Muscle of leg (tissue), 11 donors: ENCODE results near the gene TMEM144. TPM values are rescaled to one million over a fixed set of nuclear protein-coding genes. Genes with fewer than 3 reads are reported as not detected.
A peak's percentile ranks its signal among the peaks of the same experiment; 100 is the strongest.

Experiments
- DNase-seq: peaks from one replicate; pipeline ENCODE4 v3.0.0; 2013
- H3K27ac ChIP-seq: one replicate; pipeline ENCODE4 v1.5.1; 2013; ENCODE audit warnings: mild to moderate bottlenecking, low read length, control low read depth
- H3K27me3 ChIP-seq: one replicate; pipeline ENCODE4 v1.6.1; 2013; ENCODE audit warnings: low read length; ENCODE audit not compliant: control insufficient read depth, insufficient read depth
- H3K36me3 ChIP-seq: one replicate; pipeline ENCODE4 v1.6.1; 2013; ENCODE audit warnings: low read length; ENCODE audit not compliant: control insufficient read depth, insufficient read depth
- H3K4me1 ChIP-seq: one replicate; pipeline ENCODE4 v1.6.1; 2013; ENCODE audit warnings: low read length; ENCODE audit not compliant: control insufficient read depth, insufficient read depth
- H3K4me3 ChIP-seq: one replicate; pipeline ENCODE4 v1.5.1; 2013; ENCODE audit warnings: low read length, control low read depth
- H3K9me3 ChIP-seq: replicated peaks from 2 replicates; pipeline ENCODE4 v1.6.1; 2013; ENCODE audit warnings: low read depth, low read length; ENCODE audit not compliant: control insufficient read depth
- WGBS: methylation state at CpG from one replicate; pipeline ENCODE4 v1.1.5; 2013; ENCODE audit warnings: missing lambda C conversion rate; ENCODE audit not compliant: insufficient coverage; 5-methylcytosine and 5-hydroxymethylcytosine counted together
- polyA plus RNA-seq, 8 donors: library from polyadenylated mRNA; unstranded; fragments of 120-200 nt; gene quantifications; one replicate each; pipeline versions ENCODE4 v1.2.1 to v1.2.3, GENCODE V29; 2013; ENCODE audit warnings: inconsistent platforms in 1 of 8, low replicate concordance in 1 of 8; ENCODE audit not compliant: insufficient read length in 8 of 8, insufficient read depth in 1 of 8
- total RNA-seq: library from RNA; stranded (reverse); fragments of 120-200 nt; gene quantifications from one replicate; pipeline ENCODE4 v1.2.4, GENCODE V29; 2013

TMEM144 gene
- total and polyA plus RNA-seq, 9 donors, result 1.2 to 6.1 (median 2.3) TPM

DNA sequence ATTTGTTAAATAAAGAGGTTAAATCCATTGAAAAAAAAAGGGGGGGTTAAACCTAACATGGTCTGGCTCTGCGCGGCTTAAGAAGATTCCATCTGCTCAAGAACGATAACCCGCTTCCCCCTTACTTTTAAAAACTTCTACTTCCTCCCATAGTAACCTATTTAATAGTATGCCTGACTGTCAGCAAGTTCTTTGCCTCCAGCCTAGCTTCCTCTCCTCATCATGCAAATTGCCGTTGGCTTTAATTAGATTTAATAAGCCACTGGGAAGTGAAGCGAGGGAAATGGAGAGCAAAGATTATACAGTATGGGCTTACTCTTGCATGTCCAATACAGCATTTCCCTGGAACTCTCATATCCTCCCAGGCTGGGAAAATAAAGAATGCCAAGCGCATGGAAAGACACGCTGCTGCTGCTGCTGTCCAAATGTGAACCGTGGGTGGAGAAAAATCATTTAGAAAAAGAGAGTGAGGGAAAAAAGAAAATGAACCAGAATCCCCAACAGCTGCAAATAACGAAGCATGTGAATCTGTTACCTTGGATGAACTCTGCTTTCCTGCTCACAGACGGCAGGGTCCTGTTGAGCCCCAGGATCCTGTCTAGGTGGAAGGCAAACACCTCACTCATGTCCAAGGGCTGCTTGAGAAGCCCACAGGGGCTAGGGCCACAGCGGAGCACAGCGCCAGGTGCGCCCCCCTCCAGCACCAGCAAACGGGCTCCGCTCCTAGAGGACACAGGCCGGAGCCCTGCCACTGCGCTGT is 40.2 kb upstream of the TMEM144 start:
- no peaks in the 10 kb centered on the region for H3K27me3 ChIP-seq
- no peaks in the 10 kb centered on the region for H3K9me3 ChIP-seq
- peak overlapping the region; percentile 86 for H3K27ac ChIP-seq
- peak; percentile 96 for DNase-seq
- peaks cover 12% of the 10 kb centered on the region for H3K4me1 ChIP-seq
- 28% methylated on average over 11 of the region's 18 CpGs for WGBS
- H3K36me3 ChIP-seq, result no peaks in the 10 kb centered on the region
- peak overlapping the region; percentile 39 for H3K4me3 ChIP-seq

DNA sequence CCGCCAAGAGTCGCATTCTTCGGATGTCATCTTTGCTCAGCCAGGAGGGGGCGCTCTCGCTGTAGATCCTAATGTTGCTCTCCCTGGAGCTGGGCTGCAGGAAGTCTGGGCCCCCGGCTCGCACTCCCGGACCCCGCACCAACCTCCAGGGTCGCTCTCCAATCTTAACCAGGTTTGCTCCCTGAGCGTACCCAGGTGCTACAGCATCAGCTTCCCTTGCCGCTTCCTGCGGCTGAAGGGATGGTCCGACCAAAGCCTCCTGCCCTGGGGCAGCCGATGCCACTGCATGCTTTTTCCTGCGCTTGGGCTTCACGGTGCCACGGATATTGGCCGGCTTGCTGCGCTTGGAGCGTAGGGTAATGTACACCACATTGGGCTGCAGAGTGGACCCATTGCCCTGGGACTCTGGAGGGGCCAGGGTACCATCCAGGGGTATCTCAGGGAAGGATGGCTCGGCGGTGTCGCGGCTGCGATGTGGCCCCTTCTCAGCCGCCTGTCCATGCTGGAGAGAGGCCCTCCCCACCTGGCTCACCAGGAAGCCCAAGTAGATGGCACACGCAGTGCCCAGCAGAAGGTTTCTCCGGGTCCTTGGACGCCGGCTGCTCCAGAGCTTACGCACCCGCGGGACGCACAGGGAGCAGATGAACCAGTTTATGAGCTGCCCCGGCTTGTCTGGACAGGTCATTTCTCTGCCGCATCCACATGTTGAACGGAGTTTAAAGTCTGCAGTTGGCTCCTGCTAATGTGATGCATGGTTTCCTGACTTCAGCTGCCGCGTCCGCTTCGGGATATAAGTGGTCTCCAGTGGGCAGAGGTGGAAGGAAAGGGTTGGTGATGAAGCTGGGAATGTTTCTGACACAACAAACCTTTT is 39.4 kb upstream of the TMEM144 start:
- peak; percentile 68 for DNase-seq
- no peaks in the 10 kb centered on the region for H3K36me3 ChIP-seq
- H3K9me3 ChIP-seq, result no peaks in the 10 kb centered on the region
- peak overlapping the region; percentile 86 for H3K27ac ChIP-seq
- H3K27me3 ChIP-seq, result no peaks in the 10 kb centered on the region
- WGBS, result 64% methylated on average over 37 of the region's 42 CpGs
- H3K4me3 ChIP-seq, result peak overlapping the region; percentile 39
- H3K4me1 ChIP-seq, result peaks cover 12% of the 10 kb centered on the region

DNA sequence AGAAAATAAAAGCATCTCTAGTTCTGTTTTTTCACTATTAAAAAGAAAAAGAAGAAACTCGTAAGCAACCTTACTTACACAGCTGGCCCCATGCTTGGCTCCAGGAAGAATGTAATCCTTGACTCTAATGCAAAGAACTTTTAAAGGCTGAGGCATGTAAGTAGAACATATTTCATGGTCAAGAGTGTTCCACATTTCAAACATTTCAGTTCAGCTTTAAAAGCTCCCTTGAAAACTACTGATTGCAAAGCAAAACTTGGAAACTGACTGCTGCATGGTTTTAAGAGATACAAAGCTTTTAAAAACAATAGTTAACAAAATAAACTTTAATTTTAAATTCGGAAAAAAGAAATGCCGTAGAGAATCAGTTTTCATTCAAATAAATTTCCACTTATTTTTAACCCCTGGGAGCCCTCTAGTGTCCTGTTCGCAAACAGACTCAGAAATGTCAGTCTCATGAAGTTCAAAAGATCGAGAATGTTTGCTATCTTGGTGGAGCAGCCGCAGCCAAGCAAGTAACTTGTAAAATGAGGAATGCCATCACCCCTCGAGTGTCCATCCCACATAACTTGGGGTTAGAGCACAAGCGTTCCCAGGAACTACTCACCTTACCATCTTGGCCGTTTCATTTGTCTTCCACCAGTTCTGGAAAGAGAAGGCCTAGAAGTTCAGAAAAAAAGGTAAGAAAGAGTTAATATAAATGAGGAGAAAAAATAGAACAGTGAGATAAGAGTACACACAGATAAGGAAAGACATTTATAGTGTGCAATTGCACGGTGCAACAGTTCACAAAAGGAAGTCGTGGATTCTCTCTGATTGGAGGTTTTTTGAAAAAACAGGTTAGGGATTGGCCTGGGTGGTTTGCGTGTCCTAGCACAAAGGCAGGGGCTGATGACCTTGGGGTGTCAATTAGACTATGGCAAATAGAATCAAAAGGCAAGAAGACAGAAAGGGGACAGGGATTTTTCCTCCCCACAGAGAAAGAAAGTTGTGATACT is 37.7 kb upstream of the TMEM144 start, which contains the start of gene GASK1B:
GASK1B (minus strand) TSS at position 765 of the 998 bp plus-strand sequence. CDS start 1,650 bp downstream, outside the sequence.
- Histone ChIP-seq H3K36me3 (no peaks in the 10 kb centered on the region), H3K9me3 (no peaks in the 10 kb centered on the region), H3K27ac (peak within 1 kb of the TSS; percentile 86), H3K4me1 (peaks cover 12% of the 10 kb centered on the region), H3K4me3 (peak within 1 kb of the TSS; percentile 39), H3K27me3 (no peaks in the 10 kb centered on the region)
- 25% methylated on average over 5 of the region's 12 CpGs for WGBS
- peak; percentile 82 for DNase-seq

GRCh38 chr4:158176108-158176507 is 34.2 kb upstream of the TMEM144 start:
- no CpG with 5 or more reads among the region's 2 CpGs for WGBS
- Histone ChIP-seq H3K36me3 (no peaks in the 10 kb centered on the region), H3K27me3 (no peaks in the 10 kb centered on the region), H3K9me3 (no peaks in the 10 kb centered on the region), H3K27ac (no peak overlapping the region), H3K4me1 (peaks cover 4% of the 10 kb centered on the region), H3K4me3 (no peak overlapping the region)
- DNase-seq, result no peak

DNA sequence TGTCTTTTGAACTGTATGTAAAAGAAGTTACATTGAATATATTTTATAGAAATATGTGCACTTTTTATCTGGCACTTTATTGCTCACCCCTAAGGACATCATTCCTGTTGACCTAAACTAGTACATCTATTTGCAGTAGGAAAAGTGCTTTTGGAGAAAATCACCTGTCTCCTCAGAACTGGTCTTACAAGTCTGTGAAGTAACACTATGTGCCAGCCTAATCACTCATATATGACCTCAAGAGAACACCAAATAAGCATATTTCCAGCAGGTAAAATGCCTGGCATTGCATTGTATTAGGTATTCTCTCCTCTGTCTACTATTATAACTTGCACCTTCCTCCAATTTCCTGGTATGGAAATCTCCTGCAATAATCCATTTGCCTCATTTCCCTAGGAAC is 33.5 kb upstream of the TMEM144 start:
- Histone ChIP-seq H3K4me1 (peaks cover 2% of the 10 kb centered on the region), H3K9me3 (no peaks in the 10 kb centered on the region), H3K4me3 (no peak overlapping the region), H3K27ac (no peak overlapping the region), H3K27me3 (no peaks in the 10 kb centered on the region), H3K36me3 (no peaks in the 10 kb centered on the region)
- DNase-seq, result no peak

DNA sequence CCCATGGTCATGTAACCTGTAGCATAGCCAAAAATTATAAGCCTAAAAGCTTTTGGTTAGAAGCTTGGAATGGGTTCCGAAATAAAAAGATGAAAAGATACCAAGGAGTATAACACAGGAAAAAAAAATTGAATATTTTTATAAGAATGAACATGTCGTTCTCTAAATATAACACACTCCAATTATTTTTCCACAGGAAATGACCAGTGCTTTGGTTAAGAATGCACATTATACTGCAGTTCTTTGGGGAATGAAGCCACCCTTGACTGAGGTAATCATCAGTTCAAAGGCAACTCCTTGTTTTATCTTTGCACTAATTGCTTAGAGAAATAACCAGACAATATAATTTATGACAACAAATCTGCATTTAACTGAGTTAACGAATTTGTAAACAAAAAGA is 30.8 kb upstream of the TMEM144 start:
- Histone ChIP-seq H3K4me1 (no peaks in the 10 kb centered on the region), H3K27me3 (no peaks in the 10 kb centered on the region), H3K27ac (no peak overlapping the region), H3K36me3 (no peaks in the 10 kb centered on the region), H3K4me3 (no peak overlapping the region), H3K9me3 (no peaks in the 10 kb centered on the region)
- no peak for DNase-seq
- whole genome bisulfite sequencing, result no CpG with 5 or more reads among the region's 3 CpGs

GRCh38 chr4:158181906-158182305 is 28.4 kb upstream of the TMEM144 start:
- H3K4me3 ChIP-seq, result no peak overlapping the region
- no peaks in the 10 kb centered on the region for H3K36me3 ChIP-seq
- 62% methylated on average over 5 of the region's 5 CpGs for WGBS
- H3K27ac ChIP-seq, result no peak overlapping the region
- H3K9me3 ChIP-seq, result no peaks in the 10 kb centered on the region
- no peaks in the 10 kb centered on the region for H3K4me1 ChIP-seq
- DNase-seq, result no peak
- no peaks in the 10 kb centered on the region for H3K27me3 ChIP-seq

DNA sequence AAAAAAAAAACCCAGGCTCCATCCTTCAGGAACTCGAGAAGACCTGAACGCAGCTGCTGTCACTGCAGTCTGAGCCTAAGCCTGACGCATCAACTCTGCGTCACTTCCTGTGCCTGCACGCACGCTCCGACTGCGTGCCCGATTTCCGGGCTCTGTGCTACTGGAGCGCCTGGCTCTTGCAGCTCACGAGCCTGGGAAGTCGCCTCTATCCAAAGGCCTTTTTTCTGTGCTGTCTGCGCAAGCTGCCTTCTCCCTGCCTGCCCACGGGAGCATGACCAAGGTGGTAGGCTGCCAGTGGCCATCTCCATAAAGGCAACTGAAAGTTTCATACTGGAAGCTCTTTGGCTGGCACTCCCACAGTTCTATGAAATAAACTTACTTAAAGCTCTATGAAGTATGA is 27.6 kb upstream of the TMEM144 start:
- H3K9me3 ChIP-seq, result no peaks in the 10 kb centered on the region
- 75% methylated on average over 15 of the region's 15 CpGs for WGBS
- no peaks in the 10 kb centered on the region for H3K27me3 ChIP-seq
- H3K4me3 ChIP-seq, result no peak overlapping the region
- no peak overlapping the region for H3K27ac ChIP-seq
- H3K36me3 ChIP-seq, result no peaks in the 10 kb centered on the region
- H3K4me1 ChIP-seq, result no peaks in the 10 kb centered on the region
- peak; percentile 49 for DNase-seq

- Histone ChIP-seq H3K4me1 (no peaks in the 10 kb centered on the region), H3K27ac (no peak overlapping the region), H3K9me3 (no peaks in the 10 kb centered on the region), H3K27me3 (no peaks in the 10 kb centered on the region), H3K36me3 (no peaks in the 10 kb centered on the region), H3K4me3 (no peak overlapping the region)
- DNase-seq, result no peak
- WGBS, result no CpG with 5 or more reads among the region's 2 CpGs
These were observed 23.5 kb upstream of the TMEM144 start for GRCh38 chr4:158186815-158187214.
